ENCODE data around the gene PPP2R2C.

The PPP2R2C gene

GRCh38 chr4:6449746-6450369, 22.6 kb downstream of the PPP2R2C start:
- peak in 6 of 56 donors; percentile 25 to 43 (median 36) for DNase-seq

- DNase-seq: no peak
These were observed 23.1 kb downstream of the PPP2R2C start for GRCh38 chr4:6449335-6449734.

- no peak for DNase-seq
These were observed 23.8 kb downstream of the PPP2R2C start for GRCh38 chr4:6448476-6449170.

- DNase-seq: no peak
These were observed 24.7 kb downstream of the PPP2R2C start for GRCh38 chr4:6447672-6448171.

GRCh38 chr4:6446538-6447451, 25.6 kb downstream of the PPP2R2C start:
- DNase-seq: peak in 48 of 56 donors; percentile 21 to 81 (median 62)

- DNase-seq: no peak
These were observed 26.3 kb downstream of the PPP2R2C start for GRCh38 chr4:6446130-6446482.

- no peak for DNase-seq
These were observed 26.8 kb downstream of the PPP2R2C start for GRCh38 chr4:6445403-6446129.

- no peak for DNase-seq
These were observed 27.8 kb downstream of the PPP2R2C start for GRCh38 chr4:6444582-6444981.

- peak in 5 of 56 donors; percentile 36 to 66 (median 40) for DNase-seq
These were observed 29.1 kb downstream of the PPP2R2C start for GRCh38 chr4:6443035-6444023.

- DNase-seq: no peak
These were observed 29.9 kb downstream of the PPP2R2C start for GRCh38 chr4:6442555-6442954.

- DNase-seq: no peak
These were observed 30.7 kb downstream of the PPP2R2C start for GRCh38 chr4:6441758-6442157.

GRCh38 chr4:6441202-6441582, 31.2 kb downstream of the PPP2R2C start:
- DNase-seq: no peak

- DNase-seq: no peak
These were observed 31.8 kb downstream of the PPP2R2C start for GRCh38 chr4:6440506-6441201.

- DNase-seq: no peak
These were observed 33.2 kb downstream of the PPP2R2C start for GRCh38 chr4:6439120-6439762.

- DNase-seq: no peak
These were observed 34.6 kb downstream of the PPP2R2C start for GRCh38 chr4:6437826-6438238.

GRCh38 chr4:6435010-6435409, 37.4 kb downstream of the PPP2R2C start:
- no peak for DNase-seq

GRCh38 chr4:6430927-6431326, 41.5 kb downstream of the PPP2R2C start:
- DNase-seq: no peak

GRCh38 chr4:6427439-6428090, 44.8 kb downstream of the PPP2R2C start:
- DNase-seq: no peak

All from amygdala (tissue), 56 donors.